T-helper 1 cell (primary cell): Measurements from ENCODE around the gene DNAJB1.
"Not testable (repeated sequence)": the region's sequence is repeated elsewhere in the genome, so short reads cannot be mapped to it uniquely, and the experiment has no call there.

Experiments used
- DNase-seq, 5 donors: peaks; one replicate each; pipeline ENCODE4 v3.0.0-alpha.2; 2012 to 2020

Gene DNAJB1

DNA sequence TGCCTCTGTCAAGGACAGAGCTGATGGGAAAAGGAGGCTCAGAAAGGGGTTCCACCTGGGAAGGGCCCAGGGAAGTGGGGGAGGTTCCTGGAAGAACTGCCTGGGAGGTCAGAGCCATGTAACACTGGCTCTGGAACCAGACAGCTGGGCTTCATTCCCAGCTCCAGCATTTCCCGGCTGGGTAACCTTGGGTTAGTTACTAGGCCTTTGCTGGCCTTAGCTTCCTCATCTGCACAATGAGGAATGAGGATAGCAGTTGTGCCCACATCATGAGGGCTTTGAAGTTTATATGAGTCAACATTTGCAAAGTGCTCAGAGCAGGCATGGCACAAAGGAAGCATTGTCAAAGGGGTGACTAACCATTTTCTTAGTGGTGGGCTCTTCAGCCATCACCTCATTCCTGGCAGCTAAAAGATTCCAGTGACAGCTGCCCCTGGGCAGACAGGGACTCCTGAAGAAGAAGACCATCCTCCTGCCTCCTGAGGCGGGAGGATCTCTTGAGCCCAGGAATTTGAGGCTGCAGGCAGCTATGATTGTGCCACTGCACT, 1.7 kb upstream of the DNAJB1 start:
- DNase-seq: no peak

DNA sequence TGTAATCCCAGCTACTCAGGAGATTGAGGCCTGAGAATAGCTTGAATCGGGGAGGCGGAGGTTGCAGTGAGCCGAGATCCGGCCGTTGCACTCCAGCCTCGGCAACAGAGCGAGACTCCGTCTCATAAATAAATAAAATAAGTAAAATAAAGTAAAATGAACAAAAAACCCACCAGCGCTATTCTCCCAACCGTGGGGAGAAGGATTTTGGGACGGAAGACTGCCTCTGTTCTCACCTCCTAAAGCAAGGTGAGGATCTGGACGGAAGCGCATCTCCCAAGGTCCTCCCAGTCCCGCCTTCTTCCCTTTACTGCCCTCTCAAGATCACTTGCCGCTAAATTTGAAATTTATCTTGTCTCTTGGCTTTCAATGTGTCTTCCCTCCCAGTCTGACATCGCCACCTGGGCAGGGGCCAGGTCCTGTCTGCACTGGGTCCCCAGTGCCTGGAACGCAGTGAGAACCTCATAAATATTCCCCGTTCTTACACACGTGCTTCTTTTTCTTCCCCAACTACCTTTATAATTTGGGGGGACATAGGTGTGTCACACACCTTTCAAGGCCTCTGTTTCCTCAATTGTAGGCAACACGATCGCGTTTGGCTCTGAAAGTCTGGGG, 1.2 kb upstream of the DNAJB1 start:
- DNase-seq: no peak

- no peak for DNase-seq
These were observed 754 bp downstream of the DNAJB1 start for GRCh38 chr19:14517446-14517839.

- no peak for DNase-seq
These were observed 1.3 kb downstream of the DNAJB1 start for GRCh38 chr19:14516746-14517438.

- no peak for DNase-seq
These were observed 2.1 kb downstream of the DNAJB1 start for GRCh38 chr19:14516048-14516534.

- no peak for DNase-seq
These were observed 2.6 kb downstream of the DNAJB1 start for GRCh38 chr19:14515501-14516047.

DNA sequence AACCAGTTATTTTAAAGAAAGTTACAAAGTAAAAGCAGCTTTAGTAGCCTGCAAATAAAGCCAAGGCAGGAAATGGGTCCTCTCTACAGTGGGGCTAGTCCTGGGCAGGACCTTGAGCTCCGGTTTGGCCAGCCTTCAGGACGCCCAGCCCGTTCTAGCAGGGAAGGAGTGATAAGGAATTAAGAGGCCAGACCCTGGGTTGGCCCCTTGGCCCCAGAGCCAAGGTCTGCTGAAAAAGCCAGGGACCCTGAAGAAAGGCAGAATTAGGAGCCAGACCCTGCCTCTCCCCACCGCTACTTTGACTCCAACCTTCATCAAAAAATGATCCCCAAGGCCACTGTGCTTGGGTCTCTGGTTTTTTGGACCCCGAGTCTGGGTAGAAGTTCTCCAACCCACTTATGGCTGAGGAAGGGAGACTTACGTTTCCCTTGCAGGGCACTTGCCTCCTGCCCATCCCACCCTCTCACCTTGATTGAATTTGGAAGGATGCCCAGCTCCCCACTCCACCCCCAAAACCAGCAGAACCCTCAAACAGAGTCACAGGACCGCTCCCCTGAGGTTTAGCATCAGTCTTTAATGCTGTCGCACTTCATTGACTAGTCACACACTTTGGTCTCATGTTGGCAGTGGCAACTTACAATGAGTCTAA, 3.9 kb downstream of the DNAJB1 start:
- no peak for DNase-seq

- DNase-seq: no peak
These were observed 5.7 kb downstream of the DNAJB1 start for GRCh38 chr19:14512406-14512961.

DNA sequence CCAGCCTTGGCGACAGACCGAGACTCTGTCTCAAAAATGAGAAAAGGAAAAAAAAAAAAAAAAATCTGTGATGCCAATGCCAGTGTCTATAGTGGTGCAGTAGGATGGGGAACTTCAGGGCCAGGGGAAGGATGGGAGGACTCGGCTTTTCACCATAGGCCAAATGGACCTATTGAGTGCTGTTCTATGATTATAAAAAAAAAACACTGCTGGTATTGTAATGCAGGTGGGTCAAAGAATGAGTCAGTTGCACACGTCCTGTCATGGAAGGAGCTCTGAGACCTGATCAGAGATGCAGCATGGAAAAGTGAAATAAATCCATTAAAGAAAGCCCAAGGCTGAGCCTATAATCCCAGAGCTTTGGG, 7.0 kb downstream of the DNAJB1 start:
- DNase-seq: no peak

DNA sequence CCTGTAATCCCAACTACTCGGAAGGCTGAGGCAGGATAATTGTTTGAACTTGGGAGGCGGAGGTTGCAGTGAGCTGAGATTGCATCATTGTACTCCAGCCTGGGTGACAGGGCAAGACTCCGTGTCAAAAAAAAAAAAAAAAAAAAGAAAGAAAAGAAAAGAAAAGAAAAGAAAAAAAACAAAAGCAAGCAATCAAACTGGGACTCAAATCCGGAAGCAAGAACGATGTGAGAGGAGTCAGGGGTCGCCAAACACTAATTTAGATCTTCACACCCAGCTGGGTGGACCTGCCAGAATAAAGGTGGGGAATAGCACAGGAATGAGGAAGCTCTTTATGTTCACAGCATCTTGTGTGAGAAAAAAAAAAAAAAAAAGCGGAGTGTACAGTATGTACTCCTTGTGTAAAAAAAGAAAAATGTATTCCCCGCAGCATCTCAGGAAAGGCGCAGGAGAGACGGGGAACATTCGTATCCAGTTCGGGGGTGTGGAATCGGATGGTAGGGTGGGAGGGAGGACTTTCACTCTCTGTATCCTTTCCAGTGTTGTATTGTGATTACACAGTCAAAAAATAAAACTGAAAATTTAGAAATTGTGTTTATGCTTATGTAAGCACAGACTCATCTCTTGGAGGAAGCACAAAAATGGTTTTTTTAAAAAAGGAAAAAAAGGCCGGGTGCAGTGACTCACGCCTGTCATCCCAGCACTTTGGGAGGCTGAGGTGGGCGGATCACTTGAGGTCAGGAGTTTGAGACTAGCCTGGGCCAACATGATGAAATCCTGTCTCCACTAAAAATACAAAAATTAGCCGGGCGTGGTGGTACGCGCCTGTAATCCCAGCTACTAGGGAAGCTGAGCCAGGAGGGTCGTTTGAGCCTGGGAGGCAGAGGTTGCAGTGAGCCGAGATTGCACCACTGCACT, 7.6 kb downstream of the DNAJB1 start:
- no peak for DNase-seq

- DNase-seq: no peak
These were observed 10.3 kb downstream of the DNAJB1 start for GRCh38 chr19:14507704-14508542.

DNA sequence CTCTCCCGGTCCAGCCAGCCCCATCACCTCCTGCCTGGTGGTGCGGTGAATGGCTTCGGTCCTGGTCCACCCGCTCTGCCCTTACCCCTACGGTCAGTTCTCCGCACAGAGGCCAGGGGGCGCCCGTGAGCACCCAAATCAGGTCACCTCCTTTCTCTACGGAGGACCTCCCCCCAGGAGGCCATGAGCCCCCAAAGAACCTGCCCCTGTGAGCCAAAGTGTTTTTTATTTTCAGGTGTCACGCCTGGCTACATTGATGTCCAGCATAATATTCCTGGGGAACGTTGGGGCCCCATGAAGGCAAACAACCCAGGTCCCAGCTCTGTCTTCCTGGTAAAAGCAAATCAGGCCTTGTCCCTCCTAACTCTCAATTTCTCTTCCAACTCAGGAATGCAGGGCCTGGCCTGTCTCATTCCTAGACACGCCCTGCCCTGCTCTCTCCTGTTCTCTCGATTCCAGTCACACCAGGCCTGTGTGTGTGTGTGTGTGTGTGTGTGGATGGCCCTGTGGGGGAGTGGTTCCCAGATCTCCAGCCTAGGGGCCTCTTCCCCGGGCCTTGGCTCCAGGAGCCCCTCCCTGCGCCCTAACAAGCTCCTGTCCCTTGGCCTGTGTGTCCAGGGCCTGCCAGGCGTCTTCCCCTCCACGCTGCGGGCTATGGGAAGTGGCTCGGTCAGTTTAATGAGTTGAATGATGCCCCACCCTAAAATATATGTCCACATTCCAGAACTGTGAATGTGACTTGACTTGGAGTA, 12.5 kb downstream of the DNAJB1 start:
- DNase-seq: peak; percentile 39 to 66 (median 59)

- not testable (repeated sequence) for DNase-seq
These were observed 13.6 kb downstream of the DNAJB1 start for GRCh38 chr19:14504575-14504974.

DNA sequence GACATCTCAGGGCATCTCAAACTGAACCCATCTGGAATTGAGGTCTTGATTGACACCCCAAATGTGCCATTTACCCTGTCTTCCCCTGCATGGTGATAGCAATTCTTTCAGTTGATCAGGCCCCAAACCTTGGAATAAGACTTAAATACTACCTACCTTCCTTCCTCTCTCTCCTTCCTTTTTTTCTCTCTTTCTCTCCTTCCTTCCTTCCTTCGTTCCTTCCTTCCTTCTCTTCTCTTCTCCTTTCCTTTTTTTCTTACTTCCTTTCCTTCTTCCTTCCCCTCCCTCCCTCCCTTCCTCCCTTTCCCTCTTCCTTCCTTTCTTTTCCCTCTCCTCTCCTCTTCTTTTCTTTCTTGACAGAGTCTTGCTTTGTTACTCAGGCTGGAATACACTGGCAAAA, 14.9 kb downstream of the DNAJB1 start:
- DNase-seq: no peak

DNA sequence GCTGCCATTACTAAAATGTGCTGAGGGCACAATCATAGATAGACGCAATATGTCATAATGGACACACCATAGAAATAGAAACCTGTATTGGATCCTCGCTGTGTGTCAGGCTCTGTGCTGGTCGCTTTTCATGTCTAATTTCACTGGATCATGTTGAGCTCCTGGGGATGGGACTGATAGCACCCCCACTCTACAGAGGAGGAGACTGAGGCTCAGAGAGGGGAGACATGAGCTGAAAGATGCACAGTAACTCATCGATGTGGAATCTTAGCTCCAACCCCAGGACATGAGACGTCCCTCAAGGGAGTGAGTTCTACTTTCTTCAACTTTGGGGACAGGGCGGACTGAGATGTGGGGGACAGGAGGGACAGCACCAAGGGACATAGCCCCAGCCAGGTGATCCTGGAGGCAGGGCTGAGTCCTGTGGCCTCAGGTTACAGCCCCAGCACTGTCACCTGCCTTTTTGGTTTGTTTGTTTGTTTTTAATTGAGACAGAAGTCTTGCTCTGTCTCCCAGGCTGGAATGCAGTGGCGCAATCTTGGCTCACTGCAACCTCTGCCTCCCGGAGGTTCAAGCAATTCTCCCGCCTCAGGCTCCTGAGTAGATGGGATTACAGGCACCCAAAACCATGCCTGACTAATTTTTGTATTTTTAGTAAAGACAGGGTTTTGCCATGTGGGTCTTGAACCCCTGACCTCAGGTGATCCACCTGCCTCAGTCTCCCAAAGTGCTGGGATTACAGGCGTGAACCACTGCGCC, 15.7 kb downstream of the DNAJB1 start:
- DNase-seq: no peak

DNA sequence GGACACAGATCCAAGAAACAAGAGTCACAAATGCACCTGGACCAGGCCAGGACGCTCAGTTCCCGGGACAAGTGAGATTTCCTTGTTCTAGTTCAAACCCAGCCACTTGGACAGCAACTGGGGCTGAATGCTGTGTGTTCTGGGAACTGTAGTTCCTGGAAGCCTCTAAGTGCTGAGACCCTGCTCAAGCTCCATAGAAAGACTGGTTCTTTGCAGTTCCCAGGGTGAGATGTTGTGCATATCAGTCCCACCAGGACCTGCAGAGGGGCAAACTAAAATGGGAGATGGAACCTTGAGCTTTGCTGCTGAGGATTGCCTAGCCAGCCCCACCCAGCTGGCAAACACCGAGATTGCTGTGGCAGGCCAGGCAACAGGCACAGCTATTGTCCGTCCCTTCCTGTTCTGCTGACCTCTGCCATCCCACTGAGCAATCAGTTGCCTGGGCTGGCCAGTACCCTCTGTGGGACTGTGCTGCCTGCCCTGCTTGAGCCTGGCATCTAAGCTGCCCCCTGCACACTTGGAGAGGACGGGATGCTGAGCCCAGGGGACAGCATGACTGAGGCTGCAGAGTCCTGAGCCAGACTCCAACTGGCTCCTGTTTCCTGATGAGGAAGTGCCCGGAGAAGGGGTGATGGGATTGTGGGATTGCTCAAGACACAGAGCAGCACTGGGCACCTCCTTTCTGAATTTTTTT, 20.8 kb downstream of the DNAJB1 start:
- no peak for DNase-seq

DNA sequence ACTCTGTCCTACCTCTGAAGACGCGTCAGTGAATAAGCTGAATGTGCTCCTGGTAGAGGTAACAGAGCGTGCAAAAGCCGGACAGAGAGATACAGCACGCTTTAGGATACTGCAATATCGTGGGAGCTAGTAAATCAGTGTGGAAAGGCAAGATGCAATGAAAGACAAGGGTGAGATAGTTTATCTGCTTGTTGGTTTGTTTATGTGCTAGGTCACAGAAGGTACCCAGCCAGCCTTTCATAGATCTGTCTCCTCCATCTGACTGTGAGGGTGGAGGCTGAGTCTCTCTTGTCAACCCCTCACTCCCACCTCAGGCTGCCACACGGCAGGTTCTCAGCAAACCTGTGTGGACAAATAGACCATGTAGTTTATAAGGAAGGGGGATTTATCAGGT, 21.4 kb downstream of the DNAJB1 start:
- DNase-seq: no peak

- DNase-seq: peak; percentile 66 to 80 (median 76)
These were observed 22.0 kb downstream of the DNAJB1 start, which contains the start of gene GIPC1 for GRCh38 chr19:14496029-14496833. Gene GIPC1, minus strand, starts transcription at chr19:14496127. Its CDS starts 13,151 bp downstream, at chr19:14482976.
